HG02798 (cell line): ENCODE data around the gene GPSM1.
"Not testable (repeated sequence)": the region's sequence is repeated elsewhere in the genome, so short reads cannot be mapped to it uniquely, and the experiment has no call there.

Source experiments
- ATAC-seq: cut with Tn5 transposase; IDR thresholded peaks from one replicate; pipeline ENCODE4 v1.9.1; 2021; ENCODE audit warnings: mild to moderate bottlenecking; ENCODE audit not compliant: unreplicated experiment, poor library complexity

Gene GPSM1

GRCh38 chr9:136341042-136341655, 13.8 kb downstream of the GPSM1 start:
- ATAC-seq, result no peak

- ATAC-seq, result no peak
These were observed 14.4 kb downstream of the GPSM1 start for GRCh38 chr9:136341769-136342168.

- no peak for ATAC-seq
These were observed 15.1 kb downstream of the GPSM1 start for GRCh38 chr9:136342181-136343120.

- ATAC-seq, result no peak
These were observed 16.0 kb downstream of the GPSM1 start for GRCh38 chr9:136343121-136343883.

- ATAC-seq, result no peak
These were observed 16.5 kb downstream of the GPSM1 start for GRCh38 chr9:136343884-136344269.

GRCh38 chr9:136344544-136345280, 17.4 kb downstream of the GPSM1 start:
- no peak for ATAC-seq

GRCh38 chr9:136345281-136346156, 18.2 kb downstream of the GPSM1 start:
- ATAC-seq, result no peak

- no peak for ATAC-seq
These were observed 18.8 kb downstream of the GPSM1 start for GRCh38 chr9:136346157-136346481.

- ATAC-seq, result no peak
These were observed 19.7 kb downstream of the GPSM1 start for GRCh38 chr9:136346927-136347465.

GRCh38 chr9:136347472-136348256, 20.3 kb downstream of the GPSM1 start:
- ATAC-seq, result no peak

- ATAC-seq, result no peak
These were observed 21.4 kb downstream of the GPSM1 start for GRCh38 chr9:136348691-136349090.

- ATAC-seq, result no peak
These were observed 22.2 kb downstream of the GPSM1 start for GRCh38 chr9:136349546-136349945.

- no peak for ATAC-seq
These were observed 24.0 kb downstream of the GPSM1 start for GRCh38 chr9:136351252-136351800.

GRCh38 chr9:136351868-136352267, 24.5 kb downstream of the GPSM1 start:
- not testable (repeated sequence) for ATAC-seq

GRCh38 chr9:136352682-136353081, 25.3 kb downstream of the GPSM1 start:
- no peak for ATAC-seq

- no peak for ATAC-seq
These were observed 25.7 kb downstream of the GPSM1 start for GRCh38 chr9:136353088-136353487.

GRCh38 chr9:136353757-136354488, 26.6 kb downstream of the GPSM1 start:
- ATAC-seq, result no peak
